WERI-Rb-1 (cell line): ENCODE results near the gene SLC46A3.

Source experiments
- DNase-seq: peaks from one replicate; pipeline ENCODE4 v3.0.0-alpha.2; 2020
- H3K27ac ChIP-seq: fragments of 250-450 bp; sonication (Bioruptor Pico); 2 replicates; pipeline ENCODE4 v1.5.1; 2020; ENCODE audit warnings: mild to moderate bottlenecking, moderate library complexity
- H3K27me3 ChIP-seq: fragments of 250-450 bp; sonication (Bioruptor Pico); 2 replicates; pipeline ENCODE4 v1.5.1; 2021; ENCODE audit warnings: mild to moderate bottlenecking, low read depth, moderate library complexity; ENCODE audit not compliant: insufficient read depth, severe bottlenecking
- H3K36me3 ChIP-seq: fragments of 250-450 bp; sonication (Bioruptor Pico); 2 replicates; pipeline ENCODE4 v1.5.1; 2020; ENCODE audit warnings: mild to moderate bottlenecking, moderate library complexity
- H3K4me3 ChIP-seq: 2 replicates; pipeline ENCODE4 v1.5.1; 2011; ENCODE audit warnings: low read depth, mild to moderate bottlenecking, control low read depth, low read length
- H3K9me3 ChIP-seq: fragments of 250-450 bp; sonication (Bioruptor Pico); 2 replicates; pipeline ENCODE4 v1.5.1; 2021; ENCODE audit warnings: mild to moderate bottlenecking, moderate library complexity; ENCODE audit not compliant: severe bottlenecking
- CTCF ChIP-seq: IDR thresholded peaks from 2 replicates; pipeline ENCODE4 v1.5.1; 2011; ENCODE audit warnings: low read depth, mild to moderate bottlenecking, control low read depth, inconsistent platforms, low read length

The SLC46A3 gene

GRCh38 chr13:28741084-28741491, 22.3 kb upstream of the SLC46A3 start:
- no peaks in the 10 kb centered on the region for H3K9me3 ChIP-seq
- DNase-seq = no peak
- H3K27me3 ChIP-seq = no peaks in the 10 kb centered on the region
- H3K27ac ChIP-seq = no peak overlapping the region
- no peaks in the 10 kb centered on the region for H3K36me3 ChIP-seq
- no peak for TF ChIP-seq CTCF
- no peak overlapping the region for H3K4me3 ChIP-seq

- no peak for DNase-seq
- no peak for TF ChIP-seq CTCF
- Histone ChIP-seq H3K36me3 (no peaks in the 10 kb centered on the region), H3K27ac (no peak overlapping the region), H3K9me3 (no peaks in the 10 kb centered on the region), H3K27me3 (no peaks in the 10 kb centered on the region), H3K4me3 (no peak overlapping the region)
Observed at GRCh38 chr13:28739376-28739775, 20.6 kb upstream of the SLC46A3 start.

GRCh38 chr13:28735481-28736029, 16.8 kb upstream of the SLC46A3 start:
- TF ChIP-seq CTCF = no peak
- Histone ChIP-seq H3K27ac (no peak overlapping the region), H3K4me3 (no peak overlapping the region), H3K27me3 (no peaks in the 10 kb centered on the region), H3K36me3 (no peaks in the 10 kb centered on the region), H3K9me3 (no peaks in the 10 kb centered on the region)
- DNase-seq = no peak

- Histone ChIP-seq H3K27ac (no peak overlapping the region), H3K36me3 (no peaks in the 10 kb centered on the region), H3K9me3 (no peaks in the 10 kb centered on the region), H3K27me3 (no peaks in the 10 kb centered on the region), H3K4me3 (no peak overlapping the region)
- DNase-seq = no peak
- TF ChIP-seq CTCF = no peak
Observed at GRCh38 chr13:28734906-28735305, 16.1 kb upstream of the SLC46A3 start.

GRCh38 chr13:28730762-28731161, 12.0 kb upstream of the SLC46A3 start:
- H3K4me3 ChIP-seq = no peak overlapping the region
- no peak for TF ChIP-seq CTCF
- H3K27ac ChIP-seq = no peak overlapping the region
- no peaks in the 10 kb centered on the region for H3K36me3 ChIP-seq
- DNase-seq = no peak
- H3K27me3 ChIP-seq = no peaks in the 10 kb centered on the region
- no peaks in the 10 kb centered on the region for H3K9me3 ChIP-seq

GRCh38 chr13:28729541-28729940, 10.8 kb upstream of the SLC46A3 start:
- no peak overlapping the region for H3K27ac ChIP-seq
- no peaks in the 10 kb centered on the region for H3K36me3 ChIP-seq
- no peak for DNase-seq
- H3K27me3 ChIP-seq = no peaks in the 10 kb centered on the region
- TF ChIP-seq CTCF = no peak
- H3K9me3 ChIP-seq = no peaks in the 10 kb centered on the region
- H3K4me3 ChIP-seq = no peak overlapping the region
